Breast epithelium (tissue), 3 donors: Measurements from ENCODE around the gene BID.

Source experiments
- CTCF ChIP-seq, 3 donors: fragments of 450-650 bp; IDR thresholded peaks; one replicate each; pipeline ENCODE4 v1.5.1; 2016 to 2017; ENCODE audit warnings: antibody characterized with exemption in 3 of 3, mild to moderate bottlenecking in 3 of 3, moderate library complexity in 3 of 3
- POLR2A ChIP-seq: fragments of 450-650 bp; IDR thresholded peaks from one replicate; pipeline ENCODE4 v1.6.1; 2016; ENCODE audit warnings: antibody characterized with exemption, mild to moderate bottlenecking, moderate library complexity
- POLR2AphosphoS5 ChIP-seq, 3 donors: sonication (generic); formaldehyde crosslinking; IDR thresholded peaks; one replicate each; pipeline ENCODE4 v1.6.1; 2017; ENCODE audit warnings: antibody characterized with exemption in 3 of 3

- no peak for TF ChIP-seq CTCF (IDR thresholded peaks at IDR 0.05)
- TF ChIP-seq POLR2AphosphoS5 (IDR thresholded peaks at IDR 0.05), result no peak
- no peak for TF ChIP-seq POLR2A
These were observed 56.6 kb downstream of the BID start for GRCh38 chr22:17717708-17718107.
